PC-3 (cell line): ENCODE results near the gene CSMD2.

Experiments
- CTCF ChIP-seq: fragments of 300-600 bp; sonication (generic); conservative IDR thresholded peaks from 2 replicates; pipeline ENCODE4 v1.5.1; 2017; ENCODE audit warnings: antibody characterized with exemption, low read depth, mild to moderate bottlenecking, low read length
- EZH2 ChIP-seq: fragments of 300-600 bp; sonication (generic); IDR thresholded peaks from one replicate; pipeline ENCODE4 v1.6.1; 2017; ENCODE audit warnings: antibody characterized with exemption, mild to moderate bottlenecking, low read length; ENCODE audit not compliant: unreplicated experiment

- TF ChIP-seq EZH2 (no peak), CTCF (no peak)
Measured at GRCh38 chr1:34060187-34060730, 104.8 kb downstream of the CSMD2 start.
